ENCODE measurements around the gene TAX1BP1. TPM values are rescaled to one million over a fixed set of nuclear protein-coding genes. Genes with fewer than 3 reads are reported as not detected.
A peak's percentile ranks its signal among the peaks of the same experiment; 100 is the strongest.

Gene TAX1BP1
- polyA plus RNA-seq (2013) = 69.6 TPM

DNA sequence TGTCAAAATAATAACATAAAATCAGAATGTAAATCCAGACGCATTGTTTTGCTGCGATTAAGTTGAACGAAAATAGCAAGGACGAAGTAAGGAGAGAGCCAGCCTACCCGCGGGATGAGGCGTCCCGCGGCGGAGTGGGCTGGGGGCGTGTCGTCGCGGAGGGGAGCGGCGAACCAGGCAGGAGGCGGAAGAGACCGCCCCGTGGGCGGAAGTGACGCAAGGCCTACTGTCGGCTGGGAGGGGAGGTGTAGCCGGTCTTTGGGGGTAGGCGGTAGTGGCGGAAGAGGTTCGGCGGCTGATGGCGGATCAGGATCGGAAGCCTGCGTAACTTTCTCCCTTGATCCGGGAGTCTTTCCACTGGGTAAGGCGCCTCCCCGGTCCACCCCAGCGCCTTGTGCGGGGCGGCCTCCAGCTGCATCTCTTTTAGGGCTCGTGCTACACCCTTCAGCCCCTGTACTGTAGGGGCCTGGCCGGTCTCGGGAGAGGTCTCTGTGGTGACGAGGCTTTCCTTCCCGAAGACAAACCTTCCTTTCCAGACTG is at the start of gene TAX1BP1:
Gene TAX1BP1, plus strand, starts transcription at position 254 of the 540 bp plus-strand sequence. CDS start 8,363 bp downstream, outside the sequence.
- ChIA-PET CTCF (interaction anchor here (0.6 to 1.6 kb wide), 4 partner anchors 15 to 77 kb away, joined by 3 to 4 read pairs (median 3); partner anchors contain the start of gene HIBADH), POLR2A (interaction anchor here (1.6 kb wide), 1 partner anchor 77 kb away, joined by 4 read pairs; the partner anchor contains the start of gene HIBADH)
- H3K27me3 ChIP-seq (replicated peaks in 2 of 5; ENCODE audit: control insufficient read depth in 4 of 5, insufficient read depth in 5 of 5, low read length in 4 of 5) = no peaks in the 10 kb centered on the region
- H3K36me3 ChIP-seq (ENCODE audit: control insufficient read depth in 4 of 4, insufficient read depth in 4 of 4, low read length in 3 of 4) = no peaks in the 10 kb centered on the region
- DNase-seq = peak; percentile 94 to 97 (median 96)
- 0% methylated on average over 35 of the region's 41 CpGs for WGBS (ENCODE audit: insufficient coverage)
- H3K27ac ChIP-seq (ENCODE audit: insufficient read depth in 1 of 2, low read depth in 1 of 2, low read length in 2 of 2, poor library complexity in 1 of 2, severe bottlenecking in 2 of 2) = peak within 1 kb of the TSS; percentile 90 to 95
- H3K4me1 ChIP-seq (ENCODE audit: control extremely low read depth in 1 of 4, control insufficient read depth in 4 of 4, insufficient read depth in 4 of 4, low read length in 3 of 4) = peaks cover 10 to 22% (median 18%) of the 10 kb centered on the region in 4 experiments
- peak within 1 kb of the TSS; percentile 87 to 100 (median 99) for H3K4me3 ChIP-seq (ENCODE audit: control insufficient read depth in 1 of 7, extremely low read depth in 1 of 7, insufficient read depth in 4 of 7, low read depth in 2 of 7, low read length in 6 of 7)
- no peaks in the 10 kb centered on the region for H3K9me3 ChIP-seq (ENCODE audit: control extremely low read depth in 1 of 5, control insufficient read depth in 4 of 5, insufficient read depth in 2 of 5, low read depth in 1 of 5, low read length in 4 of 5)

DNA sequence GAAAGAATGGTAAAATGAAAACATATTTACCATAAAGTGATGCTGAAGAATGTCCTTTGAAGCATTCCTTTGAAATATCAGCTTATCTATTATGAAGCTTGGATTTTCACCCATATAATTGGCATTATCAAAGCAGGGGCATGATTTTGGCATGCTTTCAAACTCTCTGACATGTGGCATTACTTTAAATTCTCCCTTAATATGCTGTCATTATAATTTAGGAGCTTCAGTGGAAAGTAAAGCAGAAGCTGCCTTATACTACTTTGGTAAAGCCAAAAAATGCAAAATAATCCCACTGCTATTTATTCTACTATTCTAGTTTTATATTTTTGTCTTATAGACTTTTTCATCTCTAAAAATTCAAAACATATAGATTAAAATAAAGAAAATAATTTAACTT is 49.3 kb upstream of the TAX1BP1 start:
- no peaks in the 10 kb centered on the region for H3K36me3 ChIP-seq (ENCODE audit: control insufficient read depth in 4 of 4, insufficient read depth in 4 of 4, low read length in 3 of 4)
- peaks cover 0 to 7% (median 0%) of the 10 kb centered on the region in 4 experiments for H3K4me1 ChIP-seq (ENCODE audit: control extremely low read depth in 1 of 4, control insufficient read depth in 4 of 4, insufficient read depth in 4 of 4, low read length in 3 of 4)
- H3K27ac ChIP-seq (ENCODE audit: insufficient read depth in 1 of 2, low read depth in 1 of 2, low read length in 2 of 2, poor library complexity in 1 of 2, severe bottlenecking in 2 of 2) = no peak overlapping the region
- H3K27me3 ChIP-seq (replicated peaks in 2 of 5; ENCODE audit: control insufficient read depth in 4 of 5, insufficient read depth in 5 of 5, low read length in 4 of 5) = no peaks in the 10 kb centered on the region
- H3K9me3 ChIP-seq (ENCODE audit: control extremely low read depth in 1 of 5, control insufficient read depth in 4 of 5, insufficient read depth in 2 of 5, low read depth in 1 of 5, low read length in 4 of 5) = peaks cover 0 to 5% (median 0%) of the 10 kb centered on the region in 5 experiments
- POLR2A ChIA-PET = no interaction called here
- CTCF ChIA-PET = interaction anchor here (0.7 kb wide), 1 partner anchor 330 kb away, joined by 3 read pairs; no protein-coding TSS in a partner anchor
- DNase-seq = no peak
- no peak overlapping the region for H3K4me3 ChIP-seq (ENCODE audit: control insufficient read depth in 1 of 7, extremely low read depth in 1 of 7, insufficient read depth in 4 of 7, low read depth in 2 of 7, low read length in 6 of 7)

DNA sequence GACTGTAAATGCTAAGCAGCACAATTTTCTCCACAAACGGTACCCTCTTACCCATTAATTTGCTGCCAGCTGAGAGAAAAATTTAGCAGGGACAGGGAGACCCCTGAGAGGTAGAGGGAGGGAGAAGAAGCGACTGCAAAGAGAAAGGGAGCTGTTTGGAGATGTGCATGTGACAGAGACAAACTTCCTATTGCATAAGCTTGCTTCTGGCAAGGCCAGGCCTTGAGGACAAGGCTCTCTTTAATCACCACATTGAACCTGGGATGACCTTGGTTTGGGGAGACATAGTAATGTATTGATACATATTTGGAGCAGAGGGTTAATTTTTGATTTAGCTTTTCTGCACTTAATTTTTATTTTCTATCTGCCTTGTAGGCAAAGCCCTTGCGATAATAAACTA is 46.2 kb upstream of the TAX1BP1 start:
- ChIA-PET POLR2A (interaction anchor here (0.6 kb wide), 1 partner anchor 158 kb away, joined by 3 read pairs; no protein-coding TSS in a partner anchor), CTCF (interaction anchor here (0.6 kb wide), 1 partner anchor 228 kb away, joined by 3 read pairs; no protein-coding TSS in a partner anchor)
- H3K4me1 ChIP-seq (ENCODE audit: control extremely low read depth in 1 of 4, control insufficient read depth in 4 of 4, insufficient read depth in 4 of 4, low read length in 3 of 4) = peaks cover 0 to 19% (median 6%) of the 10 kb centered on the region in 4 experiments
- no peak for DNase-seq
- H3K27ac ChIP-seq (ENCODE audit: insufficient read depth in 1 of 2, low read depth in 1 of 2, low read length in 2 of 2, poor library complexity in 1 of 2, severe bottlenecking in 2 of 2) = no peak overlapping the region
- no peaks in the 10 kb centered on the region for H3K27me3 ChIP-seq (replicated peaks in 2 of 5; ENCODE audit: control insufficient read depth in 4 of 5, insufficient read depth in 5 of 5, low read length in 4 of 5)
- WGBS (ENCODE audit: insufficient coverage) = no CpG with 5 or more reads among the region's 3 CpGs
- H3K4me3 ChIP-seq (ENCODE audit: control insufficient read depth in 1 of 7, extremely low read depth in 1 of 7, insufficient read depth in 4 of 7, low read depth in 2 of 7, low read length in 6 of 7) = no peak overlapping the region
- H3K9me3 ChIP-seq (ENCODE audit: control extremely low read depth in 1 of 5, control insufficient read depth in 4 of 5, insufficient read depth in 2 of 5, low read depth in 1 of 5, low read length in 4 of 5) = no peaks in the 10 kb centered on the region
- H3K36me3 ChIP-seq (ENCODE audit: control insufficient read depth in 4 of 4, insufficient read depth in 4 of 4, low read length in 3 of 4) = no peaks in the 10 kb centered on the region

DNA sequence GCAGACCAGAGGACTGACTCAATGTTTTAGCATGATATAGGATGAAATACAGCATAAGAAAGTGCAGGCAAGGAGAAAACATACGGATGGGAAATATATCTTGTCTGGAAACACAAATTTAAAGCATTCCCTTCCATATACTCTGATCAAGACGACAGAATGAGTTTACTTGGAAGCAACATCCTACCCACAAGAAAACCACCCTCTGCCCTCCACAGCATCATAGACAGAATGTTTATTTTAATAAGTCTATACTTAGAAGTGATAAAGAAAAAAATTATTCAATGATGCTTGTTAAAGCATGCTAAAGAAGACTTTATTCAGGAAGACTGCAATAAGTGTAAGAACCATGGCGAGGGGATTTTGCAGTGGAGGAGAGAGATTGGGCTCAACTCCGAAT is 44.9 kb upstream of the TAX1BP1 start:
- H3K27ac ChIP-seq (ENCODE audit: insufficient read depth in 1 of 2, low read depth in 1 of 2, low read length in 2 of 2, poor library complexity in 1 of 2, severe bottlenecking in 2 of 2) = no peak overlapping the region
- DNase-seq = no peak
- H3K27me3 ChIP-seq (replicated peaks in 2 of 5; ENCODE audit: control insufficient read depth in 4 of 5, insufficient read depth in 5 of 5, low read length in 4 of 5) = no peaks in the 10 kb centered on the region
- 100% methylated on average over 2 of the region's 4 CpGs for WGBS (ENCODE audit: insufficient coverage)
- ChIA-PET CTCF (no interaction called here), POLR2A (no interaction called here)
- H3K4me1 ChIP-seq (ENCODE audit: control extremely low read depth in 1 of 4, control insufficient read depth in 4 of 4, insufficient read depth in 4 of 4, low read length in 3 of 4) = peaks cover 0 to 19% (median 6%) of the 10 kb centered on the region in 4 experiments
- H3K4me3 ChIP-seq (ENCODE audit: control insufficient read depth in 1 of 7, extremely low read depth in 1 of 7, insufficient read depth in 4 of 7, low read depth in 2 of 7, low read length in 6 of 7) = no peak overlapping the region
- H3K9me3 ChIP-seq (ENCODE audit: control extremely low read depth in 1 of 5, control insufficient read depth in 4 of 5, insufficient read depth in 2 of 5, low read depth in 1 of 5, low read length in 4 of 5) = no peaks in the 10 kb centered on the region
- H3K36me3 ChIP-seq (ENCODE audit: control insufficient read depth in 4 of 4, insufficient read depth in 4 of 4, low read length in 3 of 4) = no peaks in the 10 kb centered on the region

DNA sequence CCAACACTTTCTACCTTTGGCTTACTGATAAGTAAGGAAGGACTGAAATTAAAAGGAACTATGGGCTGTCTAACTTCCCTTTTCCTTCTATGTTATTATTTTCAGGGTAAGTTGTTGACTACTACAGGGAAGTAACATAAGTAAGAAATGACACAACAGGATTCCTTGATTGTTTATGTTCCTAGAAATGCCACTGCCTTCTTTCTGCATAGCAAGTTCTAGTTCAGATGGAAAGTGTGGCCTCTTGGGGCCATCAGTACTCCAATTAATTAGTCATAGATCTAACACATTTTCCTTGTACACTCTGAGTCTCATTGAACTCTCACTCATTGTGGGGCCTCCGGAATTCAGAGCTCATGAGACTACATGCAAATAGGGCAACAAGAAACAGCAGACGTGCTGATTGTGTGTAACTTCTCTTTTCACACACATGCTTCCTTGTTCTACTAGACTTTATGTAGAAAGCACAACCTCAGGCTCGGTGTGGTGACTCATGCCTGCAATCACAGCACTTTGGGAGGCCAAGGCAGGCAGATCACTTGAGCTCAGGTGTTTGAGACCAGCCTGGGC is 42.0 kb upstream of the TAX1BP1 start:
- peaks cover 0 to 19% (median 6%) of the 10 kb centered on the region in 4 experiments for H3K4me1 ChIP-seq (ENCODE audit: control extremely low read depth in 1 of 4, control insufficient read depth in 4 of 4, insufficient read depth in 4 of 4, low read length in 3 of 4)
- no peak overlapping the region for H3K4me3 ChIP-seq (ENCODE audit: control insufficient read depth in 1 of 7, extremely low read depth in 1 of 7, insufficient read depth in 4 of 7, low read depth in 2 of 7, low read length in 6 of 7)
- 45% methylated on average over 3 of the region's 3 CpGs for WGBS (ENCODE audit: insufficient coverage)
- no peaks in the 10 kb centered on the region for H3K36me3 ChIP-seq (ENCODE audit: control insufficient read depth in 4 of 4, insufficient read depth in 4 of 4, low read length in 3 of 4)
- no peak overlapping the region for H3K27ac ChIP-seq (ENCODE audit: insufficient read depth in 1 of 2, low read depth in 1 of 2, low read length in 2 of 2, poor library complexity in 1 of 2, severe bottlenecking in 2 of 2)
- ChIA-PET POLR2A (no interaction called here), CTCF (interaction anchor here (1.3 kb wide), 1 partner anchor 9 kb away, joined by 3 read pairs; no protein-coding TSS in a partner anchor)
- no peaks in the 10 kb centered on the region for H3K9me3 ChIP-seq (ENCODE audit: control extremely low read depth in 1 of 5, control insufficient read depth in 4 of 5, insufficient read depth in 2 of 5, low read depth in 1 of 5, low read length in 4 of 5)
- peak; percentile 5 to 67 (median 58) for DNase-seq
- no peaks in the 10 kb centered on the region for H3K27me3 ChIP-seq (replicated peaks in 2 of 5; ENCODE audit: control insufficient read depth in 4 of 5, insufficient read depth in 5 of 5, low read length in 4 of 5)

DNA sequence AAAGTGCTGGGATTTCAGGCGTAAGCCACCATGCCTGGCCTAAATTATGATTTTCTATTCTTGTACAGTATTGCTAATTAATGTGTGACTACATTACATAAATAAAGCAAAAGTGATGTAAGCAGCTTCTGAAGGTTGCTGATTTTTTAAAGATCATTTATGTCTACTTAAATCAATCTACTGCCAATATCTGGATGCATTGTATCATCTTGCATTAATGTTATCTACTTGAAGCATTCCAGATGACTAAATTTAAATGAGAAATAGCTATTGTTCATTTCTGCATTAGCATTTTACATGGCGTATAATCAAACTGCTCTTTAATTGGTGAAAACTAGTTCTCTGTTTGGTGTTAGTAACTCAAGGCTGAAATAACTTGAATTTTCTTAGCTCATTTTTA is 40.2 kb upstream of the TAX1BP1 start:
- no peak for DNase-seq
- no peak overlapping the region for H3K4me3 ChIP-seq (ENCODE audit: control insufficient read depth in 1 of 7, extremely low read depth in 1 of 7, insufficient read depth in 4 of 7, low read depth in 2 of 7, low read length in 6 of 7)
- no peak overlapping the region for H3K27ac ChIP-seq (ENCODE audit: insufficient read depth in 1 of 2, low read depth in 1 of 2, low read length in 2 of 2, poor library complexity in 1 of 2, severe bottlenecking in 2 of 2)
- WGBS (ENCODE audit: insufficient coverage) = no CpG with 5 or more reads among the region's 2 CpGs
- ChIA-PET POLR2A (no interaction called here), CTCF (interaction anchor here (1.3 kb wide), 1 partner anchor 75 kb away, joined by 4 read pairs; no protein-coding TSS in a partner anchor)
- H3K4me1 ChIP-seq (ENCODE audit: control extremely low read depth in 1 of 4, control insufficient read depth in 4 of 4, insufficient read depth in 4 of 4, low read length in 3 of 4) = peaks cover 0 to 12% (median 6%) of the 10 kb centered on the region in 4 experiments
- no peaks in the 10 kb centered on the region for H3K9me3 ChIP-seq (ENCODE audit: control extremely low read depth in 1 of 5, control insufficient read depth in 4 of 5, insufficient read depth in 2 of 5, low read depth in 1 of 5, low read length in 4 of 5)
- H3K36me3 ChIP-seq (ENCODE audit: control insufficient read depth in 4 of 4, insufficient read depth in 4 of 4, low read length in 3 of 4) = no peaks in the 10 kb centered on the region
- H3K27me3 ChIP-seq (replicated peaks in 2 of 5; ENCODE audit: control insufficient read depth in 4 of 5, insufficient read depth in 5 of 5, low read length in 4 of 5) = no peaks in the 10 kb centered on the region

DNA sequence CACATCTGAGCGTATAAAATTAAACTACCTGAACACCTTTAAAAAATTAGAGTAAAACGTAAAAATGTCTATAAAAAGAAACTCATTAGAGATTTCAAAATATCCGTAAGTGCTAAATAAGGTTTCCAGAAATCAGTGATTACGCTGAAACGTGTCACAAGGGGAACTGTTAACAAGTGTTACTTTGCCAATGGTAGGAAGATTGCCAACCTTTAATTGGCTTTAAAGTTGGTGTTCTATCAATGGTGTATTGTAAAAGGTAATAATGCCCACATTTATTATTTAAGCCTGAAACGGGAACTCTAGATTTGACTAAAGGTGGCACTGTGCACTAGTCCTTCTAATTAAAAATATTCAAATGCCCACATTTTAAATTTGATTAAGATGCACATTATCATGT is 39.5 kb upstream of the TAX1BP1 start:
- no peaks in the 10 kb centered on the region for H3K9me3 ChIP-seq (ENCODE audit: control extremely low read depth in 1 of 5, control insufficient read depth in 4 of 5, insufficient read depth in 2 of 5, low read depth in 1 of 5, low read length in 4 of 5)
- H3K4me1 ChIP-seq (ENCODE audit: control extremely low read depth in 1 of 4, control insufficient read depth in 4 of 4, insufficient read depth in 4 of 4, low read length in 3 of 4) = peaks cover 0 to 12% (median 6%) of the 10 kb centered on the region in 4 experiments
- CTCF ChIA-PET = no interaction called here
- WGBS (ENCODE audit: insufficient coverage) = 100% methylated on average over 3 of the region's 6 CpGs
- no peaks in the 10 kb centered on the region for H3K27me3 ChIP-seq (replicated peaks in 2 of 5; ENCODE audit: control insufficient read depth in 4 of 5, insufficient read depth in 5 of 5, low read length in 4 of 5)
- no peaks in the 10 kb centered on the region for H3K36me3 ChIP-seq (ENCODE audit: control insufficient read depth in 4 of 4, insufficient read depth in 4 of 4, low read length in 3 of 4)
- DNase-seq = no peak
- H3K4me3 ChIP-seq (ENCODE audit: control insufficient read depth in 1 of 7, extremely low read depth in 1 of 7, insufficient read depth in 4 of 7, low read depth in 2 of 7, low read length in 6 of 7) = no peak overlapping the region
- POLR2A ChIA-PET = no interaction called here
- no peak overlapping the region for H3K27ac ChIP-seq (ENCODE audit: insufficient read depth in 1 of 2, low read depth in 1 of 2, low read length in 2 of 2, poor library complexity in 1 of 2, severe bottlenecking in 2 of 2)
